ENCODE measurements around the gene ARPP21.

Gene ARPP21

GRCh38 chr3:35664460-35664919 lies 25.2 kb downstream of the ARPP21 start:
- DNase-seq (ENCODE audit: low spot score), result peak; percentile 7
- TF ChIP-seq CTCF (IDR thresholded peaks at IDR 0.05; ENCODE audit: extremely low read depth, missing control alignments), result no peak

- TF ChIP-seq CTCF (IDR thresholded peaks at IDR 0.05; ENCODE audit: extremely low read depth, missing control alignments), result no peak
- DNase-seq (ENCODE audit: low spot score), result no peak
These were observed 26.2 kb downstream of the ARPP21 start for GRCh38 chr3:35665390-35666055.

DNA sequence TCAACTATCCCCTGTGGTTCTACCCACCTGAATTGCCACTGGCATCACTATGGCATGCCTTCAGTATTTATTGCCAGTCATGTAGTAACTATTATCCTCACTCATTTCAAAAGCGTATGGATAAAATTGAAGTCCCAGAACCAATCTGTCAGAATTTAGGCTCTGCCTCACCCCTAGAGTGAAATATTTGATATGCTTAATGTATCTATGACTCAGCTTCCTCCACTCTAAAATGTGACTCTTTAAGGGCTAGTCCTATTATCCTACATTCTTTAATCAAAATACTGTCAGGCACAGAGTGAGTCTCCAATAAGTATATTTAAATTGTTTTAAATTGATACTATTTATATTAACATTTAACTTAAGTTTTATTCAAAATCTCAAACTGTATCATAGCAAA lies 27.6 kb downstream of the ARPP21 start:
- TF ChIP-seq CTCF (IDR thresholded peaks at IDR 0.05; ENCODE audit: extremely low read depth, missing control alignments), result no peak

DNA sequence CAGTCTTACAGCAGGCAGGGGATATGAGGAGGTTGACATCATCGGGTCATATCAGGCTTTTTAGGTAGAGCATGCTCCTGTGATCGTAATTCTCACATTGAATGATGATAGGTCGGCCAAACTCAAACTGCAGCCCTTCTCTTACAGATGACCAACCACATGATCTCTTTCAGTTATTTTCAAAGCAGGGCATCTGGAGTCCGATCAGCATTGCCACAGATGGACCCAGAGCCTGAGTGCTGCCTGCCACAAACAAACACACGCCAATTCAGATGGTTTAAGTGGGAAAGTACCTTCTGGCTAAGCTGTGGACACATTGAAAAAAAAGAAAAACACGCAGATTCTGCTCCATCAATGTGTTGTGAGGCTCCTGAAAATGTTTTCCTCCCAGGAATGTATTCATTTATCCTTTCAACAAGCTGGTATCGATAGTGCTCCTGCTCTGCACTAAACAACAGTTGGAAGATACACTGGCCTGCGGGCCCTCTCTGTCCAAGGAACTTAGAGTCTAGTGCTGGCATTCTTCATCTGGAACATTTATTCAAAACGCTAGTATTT lies 31.2 kb downstream of the ARPP21 start:
- no peak for TF ChIP-seq CTCF (IDR thresholded peaks at IDR 0.05; ENCODE audit: extremely low read depth, missing control alignments)
- DNase-seq (ENCODE audit: low spot score), result no peak

More for the DNA sequence above, 27.6 kb downstream of the ARPP21 start:
- no peak for DNase-seq (ENCODE audit: low spot score)

GRCh38 chr3:35671483-35671882 lies 32.2 kb downstream of the ARPP21 start:
- TF ChIP-seq CTCF (IDR thresholded peaks at IDR 0.05; ENCODE audit: extremely low read depth, missing control alignments), result no peak
- DNase-seq (ENCODE audit: low spot score), result no peak

DNA sequence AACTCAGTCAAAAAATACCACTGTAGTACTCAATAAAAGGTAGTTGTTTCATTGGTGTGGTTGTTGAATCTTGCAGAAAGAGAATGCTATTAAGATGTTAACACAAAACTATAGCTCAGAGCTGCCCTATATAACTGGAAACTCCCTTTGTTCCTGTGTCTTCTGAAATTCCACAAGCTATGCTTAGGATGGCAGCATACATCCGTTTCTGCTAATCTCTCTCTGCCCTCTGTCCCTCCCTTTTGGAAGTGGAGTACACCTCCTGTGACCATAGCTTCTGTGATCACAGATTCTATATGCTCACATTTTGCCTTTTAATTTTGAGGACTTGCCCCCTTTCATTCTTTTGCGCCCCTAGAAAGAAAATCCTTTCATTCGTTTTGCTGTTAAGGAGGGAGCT lies 33.7 kb downstream of the ARPP21 start:
- DNase-seq (ENCODE audit: low spot score), result no peak
- no peak for TF ChIP-seq CTCF (IDR thresholded peaks at IDR 0.05; ENCODE audit: extremely low read depth, missing control alignments)

DNA sequence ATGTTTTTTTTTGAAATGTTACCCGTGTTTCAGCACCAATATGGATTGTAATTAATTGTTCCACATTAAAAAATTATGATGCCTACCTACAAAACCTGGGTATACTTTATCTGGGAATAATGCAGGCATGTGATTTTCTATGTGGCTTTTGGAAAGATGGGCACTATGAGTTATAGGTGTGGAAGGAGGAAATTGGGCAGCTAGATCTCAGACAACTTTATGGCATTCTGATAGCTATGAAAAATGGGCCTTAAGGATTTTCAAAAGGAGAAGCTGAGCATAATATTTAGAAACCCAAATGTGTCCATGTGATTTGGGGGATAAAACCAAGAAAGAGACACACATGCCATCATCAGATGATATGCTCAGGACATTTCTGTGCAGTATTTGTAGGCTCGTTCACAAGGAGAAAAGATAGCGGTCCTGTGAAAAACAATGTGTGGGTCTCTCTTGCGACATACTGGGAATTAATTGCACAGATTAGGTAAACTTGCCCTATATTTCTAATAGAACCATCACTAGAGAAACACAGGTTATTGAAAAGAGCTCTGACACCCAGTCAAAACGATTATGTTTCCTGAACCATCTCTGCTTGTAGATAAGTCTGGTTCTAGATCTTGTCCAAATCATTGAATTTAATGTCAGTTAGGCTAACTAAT lies 35.3 kb downstream of the ARPP21 start:
- no peak for TF ChIP-seq CTCF (IDR thresholded peaks at IDR 0.05; ENCODE audit: extremely low read depth, missing control alignments)
- DNase-seq (ENCODE audit: low spot score), result no peak

Measured in GM20000 (cell line).